Measurements from ENCODE around the gene DAAM2. TPM values are rescaled to one million over a fixed set of nuclear protein-coding genes. Genes with fewer than 3 reads are reported as not detected.

Gene DAAM2
- total RNA-seq, 1 donor from 2014 or later = 0.34 TPM

DNA sequence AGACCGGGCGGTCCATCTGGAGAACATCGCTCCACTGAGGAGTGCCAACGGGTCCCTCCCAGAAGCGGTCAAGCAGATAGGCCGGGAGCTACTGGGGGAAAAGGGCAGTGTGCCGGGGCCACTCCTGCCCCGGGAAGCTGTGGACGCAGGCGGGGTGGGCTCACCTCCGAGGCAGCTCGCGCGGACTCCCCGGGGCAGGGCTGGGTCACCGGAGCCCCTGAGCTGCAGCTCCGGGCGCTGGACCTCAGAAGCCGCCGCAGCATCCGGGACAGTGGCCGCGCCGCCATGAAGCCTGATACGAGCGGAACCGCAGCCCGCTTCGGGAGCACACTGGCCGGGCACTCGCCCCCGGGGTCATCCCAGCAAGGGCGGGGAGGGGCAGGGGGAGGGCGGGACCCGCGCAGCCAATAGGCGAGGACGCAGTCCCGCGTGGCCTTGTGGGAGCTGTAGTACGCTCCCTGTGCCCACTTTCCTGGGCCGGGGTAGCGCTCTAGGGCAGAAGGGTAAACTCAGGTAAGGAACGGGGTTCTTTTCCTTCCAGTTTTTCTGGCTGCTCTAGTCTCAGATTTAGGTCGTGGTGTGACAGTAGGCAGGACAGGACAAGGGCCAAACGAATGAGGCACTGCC lies 142.1 kb downstream of the DAAM2 start, which contains the start of gene MOCS1:
TSS of gene MOCS1 (minus strand) at position 332 of the 627 bp plus-strand sequence. CDS start at position 287, 45 bp downstream.
- DNase-seq = peak; percentile 66

DNA sequence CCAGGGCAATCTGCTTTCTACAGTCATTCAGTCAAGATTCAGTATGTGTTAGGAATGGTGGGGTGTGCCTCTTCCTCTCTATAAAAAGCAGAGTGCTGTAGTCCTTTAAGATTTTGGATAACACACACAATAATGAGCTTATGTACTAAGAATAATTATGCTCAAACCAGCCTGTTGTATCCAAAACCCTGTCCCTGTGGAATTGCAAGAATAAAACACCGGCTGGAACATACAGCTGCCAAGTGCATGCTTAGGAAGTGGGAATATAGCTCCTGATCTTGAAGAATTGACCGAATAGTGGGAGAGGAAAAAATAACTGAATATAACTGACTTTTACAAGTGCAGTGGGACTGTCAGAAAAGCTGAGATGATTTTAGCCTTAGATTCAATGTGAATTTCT lies 143.1 kb downstream of the DAAM2 start:
- no peak for DNase-seq

DNA sequence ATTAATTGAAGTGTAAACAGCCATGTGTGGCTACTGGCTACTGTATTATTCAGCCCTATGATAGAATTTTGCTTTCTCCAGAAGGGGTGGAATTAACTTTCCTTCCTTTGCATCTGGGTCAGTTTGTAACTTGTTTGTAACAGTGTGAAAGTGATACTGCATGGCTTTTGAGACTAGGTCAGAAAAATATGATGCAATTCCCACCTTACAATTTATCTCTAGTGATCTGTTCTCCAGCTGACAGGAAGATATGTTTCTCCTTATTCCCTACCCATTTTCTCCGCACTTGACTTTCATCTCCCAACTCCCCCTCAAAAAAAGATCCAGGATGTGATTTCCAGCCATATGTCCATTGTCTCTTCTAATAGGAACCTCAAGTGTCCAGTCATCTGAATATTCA lies 144.7 kb downstream of the DAAM2 start:
- DNase-seq = no peak

DNA sequence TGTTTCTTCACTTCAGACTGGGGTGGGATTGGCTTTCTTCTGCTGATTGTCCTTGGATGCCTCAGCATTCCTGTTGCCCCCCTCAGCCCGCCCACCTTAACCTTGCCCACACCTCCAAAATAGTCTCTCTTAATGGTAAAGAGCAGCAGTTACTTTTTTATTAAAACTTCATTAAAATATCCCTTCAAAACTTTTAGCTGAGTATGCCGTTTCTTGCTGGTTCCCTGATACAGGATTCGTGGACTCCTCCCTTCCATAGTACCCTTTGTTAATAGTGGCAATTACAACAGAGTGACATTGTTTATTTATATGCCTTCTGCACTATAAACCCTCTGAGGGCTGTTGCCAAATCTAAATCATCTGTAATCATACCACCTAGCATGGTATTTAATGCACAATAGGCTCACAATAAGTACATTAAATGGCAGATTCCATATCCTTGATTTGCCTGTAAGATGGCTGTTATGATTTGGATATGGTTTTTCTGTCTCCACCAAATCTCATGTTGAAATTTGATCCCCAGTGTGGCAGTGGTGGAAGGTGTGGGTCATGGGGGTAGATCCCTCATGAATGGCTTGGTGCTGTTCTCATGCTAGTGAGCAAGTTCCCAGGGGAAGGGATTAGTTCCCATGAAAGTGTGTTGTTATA lies 145.6 kb downstream of the DAAM2 start:
- DNase-seq = no peak

DNA sequence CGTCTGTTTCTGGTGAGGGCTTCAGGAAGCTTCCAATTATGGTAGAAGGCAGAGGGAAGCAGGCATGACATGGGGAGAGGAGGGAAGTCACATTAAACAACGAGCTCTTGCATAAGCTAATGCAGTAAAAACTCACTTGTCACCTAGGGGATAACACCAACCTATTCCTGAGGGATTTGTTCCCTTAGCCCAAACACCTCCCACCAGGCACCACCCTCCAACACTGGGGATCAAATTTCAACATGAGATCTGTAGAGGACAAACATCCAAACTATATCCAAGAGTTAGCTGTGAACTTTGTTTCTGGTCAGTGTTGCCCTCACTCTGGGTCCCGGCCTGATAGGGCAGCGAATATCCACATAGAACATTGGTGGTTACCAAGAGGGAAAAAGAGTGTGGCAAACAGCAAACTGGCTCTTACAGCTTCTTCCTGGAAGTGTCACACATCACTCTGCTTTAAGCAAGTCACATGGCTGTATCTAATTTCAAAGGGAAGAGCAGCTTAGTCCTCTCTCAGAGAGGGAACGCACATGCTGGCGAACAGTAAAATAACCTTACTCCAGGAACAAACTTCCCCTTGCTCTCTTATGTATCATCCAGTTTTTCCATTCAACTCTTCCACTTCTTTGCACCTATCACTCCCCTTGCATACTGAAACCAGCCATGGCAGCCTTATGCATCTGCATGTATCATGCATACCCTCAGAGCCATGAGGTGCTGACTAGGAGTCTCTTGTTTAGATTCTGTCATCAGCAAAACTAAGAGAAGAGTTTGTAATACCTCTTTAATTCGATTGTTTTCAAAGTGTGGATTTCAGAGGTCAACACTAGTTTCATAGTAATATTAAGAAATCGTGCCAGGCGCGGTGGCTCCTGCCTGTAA lies 146.8 kb downstream of the DAAM2 start:
- no peak for DNase-seq

- DNase-seq = no peak
These were observed 149.0 kb downstream of the DAAM2 start for GRCh38 chr6:39941138-39941537.

DNA sequence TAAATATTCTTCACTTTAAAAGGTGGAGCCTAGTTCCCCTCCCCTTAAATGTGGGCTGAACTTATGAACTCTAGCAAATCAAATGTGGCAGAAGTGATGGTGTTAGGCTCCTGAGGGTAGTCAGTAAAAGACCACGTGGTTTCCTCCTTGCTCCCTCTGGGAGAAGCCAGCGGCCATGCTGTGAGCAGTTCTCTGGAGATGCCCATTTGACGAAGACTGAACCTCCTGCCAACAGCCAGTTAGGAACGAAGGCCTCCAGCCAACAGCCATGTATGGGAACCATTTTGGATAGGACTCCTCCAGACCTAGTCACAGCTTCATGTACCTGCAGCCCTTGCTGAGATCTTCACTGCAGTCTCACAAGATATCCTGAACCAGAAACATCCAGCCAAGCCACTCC lies 149.6 kb downstream of the DAAM2 start:
- no peak for DNase-seq

GRCh38 chr6:39942903-39943580 lies 150.9 kb downstream of the DAAM2 start:
- DNase-seq = no peak

GRCh38 chr6:39945626-39946025 lies 153.4 kb downstream of the DAAM2 start:
- no peak for DNase-seq

- DNase-seq = no peak
These were observed 155.5 kb downstream of the DAAM2 start for GRCh38 chr6:39947611-39948068.

DNA sequence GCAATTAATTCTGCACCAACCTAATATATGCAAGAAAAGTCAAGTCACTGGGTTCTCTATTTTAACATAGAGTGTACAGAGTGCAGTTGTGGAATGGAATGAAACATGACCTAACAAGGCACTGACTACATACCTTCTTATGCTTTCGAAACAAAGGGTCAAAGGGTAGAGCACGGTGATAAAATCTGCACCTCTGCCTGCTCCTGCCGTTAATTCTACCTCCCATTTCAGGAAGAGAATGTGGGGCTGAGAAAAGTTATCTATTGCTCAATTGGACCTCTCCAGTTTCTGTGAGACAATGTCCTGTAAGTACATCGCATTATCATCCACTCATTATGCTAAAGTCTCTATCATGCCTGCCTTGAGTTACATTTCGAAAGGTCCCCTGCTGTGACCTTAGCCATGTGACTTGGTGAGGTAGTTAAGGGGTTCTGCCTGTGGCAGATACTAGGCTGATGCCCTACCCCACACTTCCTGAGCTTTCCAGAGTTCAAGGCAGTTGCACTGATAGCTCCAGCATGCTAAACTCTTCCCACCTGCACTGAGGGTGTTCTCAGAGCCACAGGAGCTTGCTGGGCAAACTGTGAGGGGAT lies 156.1 kb downstream of the DAAM2 start:
- no peak for DNase-seq

DNA sequence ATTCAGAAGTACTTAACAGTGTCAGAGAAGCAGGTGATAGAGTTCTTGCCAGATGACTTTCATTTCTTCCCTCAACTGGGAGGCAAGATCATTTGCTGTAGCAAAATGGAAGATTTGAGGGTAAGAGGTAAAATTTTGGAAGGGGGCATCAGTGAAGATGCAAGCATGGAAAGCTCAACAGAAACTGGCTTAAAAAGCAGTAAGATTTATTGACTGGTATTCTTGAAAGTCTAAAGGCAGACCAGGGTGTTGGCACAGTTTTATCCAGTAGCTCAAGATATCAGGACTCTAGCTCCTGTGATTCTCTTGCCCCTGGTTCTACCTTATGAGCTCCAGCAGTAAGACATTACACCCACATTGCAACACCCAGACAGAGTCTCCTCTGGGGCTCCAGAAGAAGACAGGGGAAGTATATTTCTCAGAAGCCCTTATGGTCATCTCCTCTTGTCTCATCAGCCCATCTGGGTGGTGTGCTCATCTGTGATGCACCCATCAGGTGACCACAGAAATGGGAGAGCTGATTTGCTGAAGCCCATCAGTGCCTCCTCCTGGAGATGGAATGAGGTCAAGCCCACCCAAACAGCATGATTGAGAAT lies 158.0 kb downstream of the DAAM2 start:
- DNase-seq = no peak

DNA sequence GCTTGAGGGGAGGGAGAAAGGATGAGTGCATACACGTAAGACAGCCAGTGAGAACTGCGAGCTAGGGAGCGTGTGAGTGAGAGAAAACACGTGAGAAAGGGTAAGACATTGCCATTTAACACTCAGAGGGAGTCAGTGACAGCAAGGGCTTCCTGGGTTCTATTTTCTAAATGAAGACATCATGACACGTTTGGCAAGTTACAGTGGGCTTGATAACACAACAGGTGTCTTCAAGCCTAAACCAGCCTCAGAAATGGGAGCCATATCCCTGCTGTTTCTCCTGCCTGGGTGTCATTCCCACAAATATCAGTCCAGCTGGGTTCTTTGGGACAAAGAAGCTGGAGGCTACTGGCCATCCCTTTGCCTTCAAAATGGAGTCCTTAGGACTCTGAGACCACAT lies 159.0 kb downstream of the DAAM2 start:
- DNase-seq = no peak

GRCh38 chr6:39951716-39952115 lies 159.5 kb downstream of the DAAM2 start:
- DNase-seq = no peak

DNA sequence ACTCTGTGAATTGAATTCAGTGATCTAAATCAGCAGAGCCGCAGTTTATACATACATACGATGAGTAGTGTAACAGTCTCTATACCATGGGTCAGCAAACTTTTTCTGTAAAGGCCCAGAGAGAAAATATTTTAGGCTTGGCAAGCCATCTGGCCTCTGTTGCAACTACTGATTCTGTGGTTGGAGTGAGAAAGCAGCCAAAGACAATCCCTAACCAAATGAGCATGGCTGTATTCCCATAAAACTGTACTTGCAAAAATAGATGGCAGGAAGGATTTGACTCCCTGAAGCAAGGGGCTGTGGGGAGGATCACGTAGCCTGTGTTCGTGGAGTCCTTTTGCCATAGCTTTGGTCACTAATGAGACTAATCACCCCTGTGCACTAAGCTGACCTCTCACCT lies 160.0 kb downstream of the DAAM2 start:
- DNase-seq = no peak

DNA sequence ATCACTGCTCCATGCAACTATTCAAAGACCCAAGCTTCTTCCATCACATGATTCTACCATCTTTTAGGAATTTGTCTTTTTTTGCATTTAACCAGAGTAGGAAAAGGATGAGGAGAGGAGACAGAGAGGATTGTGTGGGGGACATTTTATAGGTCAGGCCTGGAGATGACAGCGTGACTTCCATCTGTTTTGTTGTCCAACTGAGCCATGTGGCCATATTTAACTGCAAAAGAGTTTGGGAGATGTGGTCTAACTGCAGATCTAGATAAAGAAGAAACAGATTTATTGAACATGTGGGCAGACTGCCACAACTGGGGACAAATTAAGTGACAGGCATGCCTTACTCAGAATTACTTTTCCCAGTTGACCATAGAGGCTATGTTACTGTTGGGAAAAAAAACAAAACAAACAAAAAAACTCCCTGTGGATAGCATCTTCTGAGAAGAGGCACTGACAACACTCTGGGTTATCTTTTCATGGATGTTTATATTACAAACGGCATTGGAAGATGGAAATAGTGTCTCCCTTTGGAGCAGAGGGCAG lies 161.0 kb downstream of the DAAM2 start:
- no peak for DNase-seq

Other genes starting within 250 kb of the DAAM2 start
- gene KIF6, start 67.0 kb upstream of the DAAM2 start, total RNA-seq = 0.19 TPM in 1 of 2 replicates, not detected in the other
- gene MOCS1, start 142.1 kb downstream of the DAAM2 start, total RNA-seq = 12.8 and 19.7 TPM in 2 replicates

Data from dermis blood vessel endothelial cell (primary cell).